Mammary epithelial cell (primary cell): ENCODE results near the gene ARRDC3.

Experiments
- EZH2 ChIP-seq: IDR thresholded peaks from 2 replicates; pipeline ENCODE4 v1.6.1; 2012; ENCODE audit warnings: low read length, inconsistent platforms, borderline replicate concordance
- TF ChIP-seq, protein P1 (sequence below), 2 donors: IDR thresholded peaks in 1 of 2; conservative IDR thresholded peaks in 1 of 2; 2 replicates each; pipeline ENCODE4 v1.5.1; 2011 to 2012; ENCODE audit warnings: inconsistent platforms in 2 of 2, low read length in 2 of 2, mild to moderate bottlenecking in 2 of 2, control low read depth in 1 of 2, low read depth in 1 of 2; ENCODE audit not compliant: insufficient read depth in 1 of 2; ENCODE audit errors: extremely low read depth in 1 of 2

DNA sequence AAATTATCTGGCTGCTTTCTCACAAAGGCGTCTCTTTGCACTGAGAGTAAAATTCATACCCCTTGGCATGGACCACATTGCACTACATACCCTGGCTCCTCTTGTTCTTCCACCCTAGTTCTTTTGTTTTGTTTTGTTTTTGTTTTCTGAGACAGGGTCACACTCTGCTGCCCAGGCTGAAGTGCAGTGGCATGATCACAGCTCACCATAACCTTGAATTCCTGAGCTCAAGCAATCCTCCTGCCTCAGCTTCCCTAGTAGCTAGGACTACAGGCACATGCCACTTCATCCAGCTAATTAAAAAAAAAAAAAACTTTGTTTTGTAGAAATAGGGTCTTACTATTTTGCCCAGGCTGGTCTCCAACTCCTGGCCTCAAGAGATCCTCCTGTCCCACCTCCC lies 51.4 kb downstream of the ARRDC3 start:
- TF ChIP-seq, protein P1, sequence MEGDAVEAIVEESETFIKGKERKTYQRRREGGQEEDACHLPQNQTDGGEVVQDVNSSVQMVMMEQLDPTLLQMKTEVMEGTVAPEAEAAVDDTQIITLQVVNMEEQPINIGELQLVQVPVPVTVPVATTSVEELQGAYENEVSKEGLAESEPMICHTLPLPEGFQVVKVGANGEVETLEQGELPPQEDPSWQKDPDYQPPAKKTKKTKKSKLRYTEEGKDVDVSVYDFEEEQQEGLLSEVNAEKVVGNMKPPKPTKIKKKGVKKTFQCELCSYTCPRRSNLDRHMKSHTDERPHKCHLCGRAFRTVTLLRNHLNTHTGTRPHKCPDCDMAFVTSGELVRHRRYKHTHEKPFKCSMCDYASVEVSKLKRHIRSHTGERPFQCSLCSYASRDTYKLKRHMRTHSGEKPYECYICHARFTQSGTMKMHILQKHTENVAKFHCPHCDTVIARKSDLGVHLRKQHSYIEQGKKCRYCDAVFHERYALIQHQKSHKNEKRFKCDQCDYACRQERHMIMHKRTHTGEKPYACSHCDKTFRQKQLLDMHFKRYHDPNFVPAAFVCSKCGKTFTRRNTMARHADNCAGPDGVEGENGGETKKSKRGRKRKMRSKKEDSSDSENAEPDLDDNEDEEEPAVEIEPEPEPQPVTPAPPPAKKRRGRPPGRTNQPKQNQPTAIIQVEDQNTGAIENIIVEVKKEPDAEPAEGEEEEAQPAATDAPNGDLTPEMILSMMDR (conservative IDR thresholded peaks at IDR 0.05 in 1 of 2, IDR thresholded peaks at IDR 0.05 in 1 of 2; ENCODE audit: extremely low read depth in 1 of 2, insufficient read depth in 1 of 2, low read depth in 1 of 2, low read length in 2 of 2): no peak
- TF ChIP-seq EZH2: no peak
